Stimulated activated CD8-positive, alpha-beta memory T cell treated with anti-CD3 and anti-CD28 coated beads, Interleukin-12 subunit alpha, Interleukin-12 subunit beta, amount 100 ng/mL, for 1 hour (primary cell): ENCODE results near the gene NT5DC3.
"Not testable (repeated sequence)": the region's sequence is repeated elsewhere in the genome, so short reads cannot be mapped to it uniquely, and the experiment has no call there.

Source experiments
- DNase-seq: peaks from one replicate; pipeline ENCODE4 v3.0.0-alpha.2; 2020; ENCODE audit warnings: low read depth

NT5DC3 gene

DNA sequence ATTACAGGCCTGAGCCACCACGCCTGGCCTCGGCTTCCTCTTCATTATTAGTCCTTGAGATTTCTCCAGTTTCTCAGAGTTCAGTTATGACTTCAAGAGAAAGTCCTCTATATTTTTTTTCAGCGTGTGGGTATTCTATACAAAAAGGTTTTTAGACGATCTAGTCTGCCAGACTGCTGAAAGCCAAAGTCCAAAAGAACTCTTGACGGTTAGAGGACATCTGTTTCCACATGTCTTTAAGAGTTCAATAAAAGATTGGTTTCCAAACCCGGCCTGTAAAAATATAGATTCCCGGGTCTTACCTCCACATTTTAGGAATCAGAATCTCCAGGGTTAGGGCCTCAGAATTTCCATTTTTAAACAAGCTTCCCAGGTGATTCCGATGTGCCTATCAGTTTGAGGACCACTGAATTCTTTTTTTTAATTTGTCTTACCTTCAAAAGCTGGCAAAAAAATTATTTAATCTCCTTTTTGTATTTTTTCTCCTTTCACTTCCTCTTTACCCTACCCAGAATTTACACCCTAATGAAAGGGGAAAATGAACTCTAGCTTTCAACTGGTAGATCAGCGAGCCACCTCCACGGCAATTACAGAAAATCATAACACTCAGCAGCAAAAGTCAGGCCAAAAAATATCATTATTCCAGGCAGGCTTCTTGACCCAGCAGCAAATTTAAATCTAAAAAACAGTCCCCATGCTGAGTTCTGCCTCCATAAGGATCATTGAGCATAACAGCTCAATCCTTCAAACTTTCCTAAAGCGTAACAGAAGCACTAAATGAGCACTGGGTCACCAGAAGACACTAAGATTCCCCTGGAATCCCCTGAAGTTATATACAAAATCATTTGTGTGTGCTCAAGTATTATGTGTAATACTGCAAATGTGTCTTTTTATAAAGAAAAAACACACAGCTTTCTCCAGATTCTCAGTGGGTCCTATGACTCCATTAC, 8.7 kb downstream of the NT5DC3 start:
- DNase-seq, result no peak

DNA sequence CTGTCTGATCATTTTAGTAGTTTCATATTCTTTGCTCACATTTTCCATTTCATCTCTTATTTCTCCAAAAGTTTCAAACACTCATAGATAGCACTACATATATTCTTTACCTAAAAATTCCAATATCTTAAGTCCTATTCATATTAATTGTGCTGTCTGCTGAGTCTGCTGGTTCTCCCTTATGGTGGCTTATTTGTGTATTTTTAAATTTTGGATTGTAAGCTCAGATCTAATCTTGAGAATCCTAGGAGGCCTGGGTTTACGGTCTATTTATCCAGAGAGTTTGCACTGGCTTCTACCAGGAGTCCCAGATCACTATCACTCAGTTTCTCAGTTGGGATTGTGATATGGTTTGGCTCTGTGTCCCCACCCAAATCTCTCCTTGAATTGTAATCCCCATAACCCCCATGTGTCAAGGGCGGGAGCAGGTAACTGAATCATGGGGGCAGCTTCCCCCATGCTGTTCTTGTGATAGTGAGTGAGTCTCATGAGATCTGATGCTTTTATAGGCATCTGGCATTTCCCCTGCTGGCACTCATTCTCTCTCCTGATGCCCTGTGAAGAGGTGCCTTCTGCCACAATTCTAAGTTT, 10.2 kb downstream of the NT5DC3 start:
- no peak for DNase-seq

DNA sequence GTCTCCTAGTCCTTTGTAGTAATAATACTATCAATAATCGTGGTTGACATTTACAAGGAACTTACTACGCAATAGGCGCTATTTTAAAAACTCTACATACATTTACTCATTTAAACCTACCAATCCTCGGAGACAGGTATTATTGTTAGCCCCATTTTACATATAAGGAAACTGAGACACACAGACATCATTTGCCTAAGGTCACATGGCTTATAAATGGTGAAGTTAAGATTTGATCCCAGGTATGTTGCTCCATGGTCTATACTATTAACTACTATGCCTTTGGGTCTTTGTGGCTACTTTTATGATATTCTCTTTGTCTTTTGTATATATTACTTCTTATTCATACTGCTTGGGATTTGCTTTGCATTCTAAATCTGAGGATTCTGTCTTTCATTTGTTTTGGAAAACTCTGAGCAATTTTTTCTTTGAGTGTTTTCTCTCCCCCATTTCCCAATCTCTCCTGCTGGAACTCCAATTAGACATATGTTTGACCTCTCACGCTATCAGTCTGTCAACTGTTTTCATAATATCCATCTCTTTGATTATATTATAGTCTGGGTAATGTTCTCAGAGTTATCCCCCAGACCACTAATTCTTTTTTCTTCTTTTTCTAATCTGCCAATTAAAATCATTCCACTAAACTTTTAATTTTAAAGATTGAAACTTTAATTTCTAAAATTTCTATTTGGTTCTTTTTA, 10.9 kb downstream of the NT5DC3 start:
- DNase-seq, result no peak

DNA sequence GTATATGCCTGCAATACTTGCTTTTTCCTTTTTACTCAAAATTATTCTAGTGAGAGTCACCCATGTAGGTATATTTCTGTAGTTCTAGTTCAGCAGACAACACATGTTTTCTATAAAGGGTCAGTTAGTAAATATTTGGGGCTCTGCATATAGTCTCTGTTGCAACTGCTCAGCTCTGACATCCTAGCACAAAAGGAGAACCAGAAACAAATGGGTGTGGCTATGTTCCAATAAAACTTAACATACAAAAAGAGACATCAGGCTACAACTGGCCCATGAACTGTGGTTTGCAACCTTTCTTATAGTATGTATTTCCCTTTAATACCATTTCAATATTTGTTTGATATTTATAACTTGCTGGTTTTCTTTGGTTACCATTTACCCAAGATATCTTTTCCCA, 11.9 kb downstream of the NT5DC3 start:
- no peak for DNase-seq

DNA sequence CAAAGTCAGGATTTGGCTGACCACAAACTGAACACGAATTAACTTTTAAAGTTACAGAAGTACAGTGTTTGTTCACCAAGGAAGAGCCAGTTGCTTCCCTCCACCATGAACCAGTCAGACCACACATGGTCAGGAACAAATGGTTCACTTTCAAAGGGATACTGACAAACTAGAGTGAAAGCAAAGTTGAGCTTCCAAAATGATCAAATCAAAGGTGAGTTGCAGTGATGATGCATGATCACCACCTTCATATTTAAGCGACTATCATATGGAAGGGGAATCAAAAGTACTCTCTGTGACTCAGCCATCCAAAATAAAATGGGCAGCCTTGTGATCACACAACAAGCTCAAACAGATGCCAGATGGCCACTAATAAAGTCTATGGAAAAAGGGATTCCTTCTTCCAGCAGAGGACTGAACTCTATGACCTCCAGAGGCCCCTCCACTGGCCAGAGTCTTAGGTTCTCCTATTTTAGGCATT, 13.1 kb downstream of the NT5DC3 start:
- DNase-seq, result no peak

DNA sequence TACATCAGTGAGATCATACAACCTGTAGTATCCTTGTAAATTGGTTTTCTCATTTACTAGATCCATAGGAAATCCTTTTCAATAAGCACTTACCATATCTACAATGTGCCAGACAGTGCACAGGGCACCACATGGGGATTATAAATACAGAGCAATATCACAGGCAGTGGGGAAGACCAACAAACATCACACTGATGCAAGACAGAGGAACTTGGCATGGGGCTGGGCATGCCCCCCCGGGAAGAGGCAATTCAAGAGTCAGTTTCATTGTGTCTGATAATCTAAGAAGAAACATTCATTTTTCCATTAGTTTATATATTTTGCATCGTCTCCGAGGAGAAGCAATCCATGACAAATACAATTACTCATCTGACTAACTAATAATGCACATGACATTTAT, 16.2 kb downstream of the NT5DC3 start:
- DNase-seq, result no peak

DNA sequence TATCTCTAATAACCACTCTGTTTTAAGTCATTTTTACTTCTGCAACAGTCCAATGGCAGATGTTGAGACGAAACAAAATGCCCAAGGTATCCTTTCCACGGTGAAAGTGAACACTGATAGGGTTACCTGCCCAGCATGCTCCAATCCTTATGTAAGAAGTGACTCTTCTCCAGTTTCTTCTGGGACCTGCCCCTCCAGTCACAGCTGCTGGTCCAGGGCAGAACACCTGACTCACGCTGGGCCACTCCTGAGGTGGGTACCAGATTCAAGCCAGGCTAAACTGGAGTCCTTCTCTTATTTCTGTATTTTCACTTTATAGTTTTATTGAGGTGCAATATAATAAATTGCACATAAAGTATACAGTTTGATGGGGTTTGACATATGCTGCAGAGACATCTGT, 16.7 kb downstream of the NT5DC3 start:
- no peak for DNase-seq

DNA sequence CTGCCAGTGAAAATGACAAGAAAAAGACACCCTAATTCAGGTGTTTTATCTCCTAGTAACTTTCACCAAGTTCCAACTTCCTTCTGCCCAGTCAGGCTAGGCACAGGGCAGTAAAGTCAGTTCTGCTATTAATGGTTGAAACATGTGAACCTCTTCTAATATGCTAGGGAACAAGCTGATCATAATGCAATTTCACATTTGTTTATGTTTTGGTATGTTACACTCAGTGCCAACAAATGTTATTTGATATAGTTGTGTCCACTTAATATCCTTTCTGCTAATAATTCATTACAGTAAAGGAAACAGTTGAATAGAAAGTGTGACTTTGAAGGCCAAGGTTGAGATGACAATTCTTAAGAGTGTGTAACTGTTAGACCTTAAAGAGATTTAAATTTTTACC, 17.2 kb downstream of the NT5DC3 start:
- no peak for DNase-seq

DNA sequence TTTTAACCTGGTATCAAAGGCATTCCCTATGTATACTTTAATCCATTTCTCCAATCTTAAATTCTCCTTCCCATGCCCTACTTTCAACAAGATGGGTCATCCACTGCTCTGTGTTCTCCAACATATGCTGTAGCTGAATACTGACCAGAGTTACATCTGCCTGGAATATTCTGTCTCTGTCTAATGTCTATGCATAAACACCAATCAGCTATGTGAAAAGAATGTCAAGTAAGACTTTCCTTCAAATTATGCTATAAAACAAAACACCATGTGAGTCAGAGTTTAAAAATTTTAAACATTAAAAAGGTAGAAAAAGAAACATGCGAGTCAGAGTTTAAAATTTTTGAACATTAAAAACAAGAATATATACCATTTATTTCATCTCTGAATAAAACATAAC, 19.3 kb downstream of the NT5DC3 start:
- DNase-seq, result no peak

DNA sequence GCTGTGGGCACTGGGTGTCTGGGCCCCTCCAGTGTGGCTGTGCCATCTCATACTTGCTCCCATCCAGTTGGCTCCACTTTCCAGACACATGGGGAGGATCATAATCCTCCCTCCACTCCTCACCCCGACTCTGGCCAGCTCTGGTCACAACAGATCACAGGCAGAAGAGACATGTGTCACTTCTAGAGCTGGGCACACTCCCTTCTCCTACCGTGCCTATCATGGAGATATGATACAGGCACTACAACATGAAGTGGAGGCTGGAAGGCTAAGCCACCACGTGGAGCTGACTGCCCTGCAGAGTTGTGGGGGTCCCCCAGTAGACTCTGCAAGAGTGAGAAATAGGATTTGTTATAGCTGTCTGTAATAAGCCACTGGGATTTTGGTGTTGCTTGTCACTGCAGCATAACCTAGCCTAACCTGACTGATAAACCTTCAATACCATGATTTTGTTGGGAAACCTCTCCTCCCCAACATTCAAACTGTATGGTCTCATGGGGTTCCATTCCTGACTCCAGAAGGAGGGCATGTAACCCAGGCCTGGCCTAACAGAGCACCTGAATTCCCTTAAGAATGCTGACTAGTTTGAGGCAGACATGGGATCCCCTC, 20.0 kb downstream of the NT5DC3 start:
- no peak for DNase-seq

DNA sequence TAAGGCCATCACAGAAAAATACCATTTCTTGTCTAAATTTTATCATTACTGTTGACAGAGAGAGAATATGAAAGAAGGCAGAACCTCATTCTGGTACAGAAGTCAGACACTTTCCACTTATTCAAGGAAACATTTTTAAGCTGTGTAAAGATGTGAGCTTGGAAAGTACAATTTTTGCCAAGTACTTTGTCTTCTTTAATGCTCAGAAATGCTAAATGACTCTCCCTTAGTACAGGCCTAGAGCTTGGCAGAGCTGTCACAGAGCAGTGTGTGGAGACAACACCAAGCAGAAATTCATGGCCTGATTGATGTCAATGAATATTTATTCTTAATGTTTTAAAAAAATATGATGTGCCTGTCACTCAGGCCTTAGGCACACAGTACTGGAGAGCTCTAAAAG, 20.7 kb downstream of the NT5DC3 start:
- no peak for DNase-seq

DNA sequence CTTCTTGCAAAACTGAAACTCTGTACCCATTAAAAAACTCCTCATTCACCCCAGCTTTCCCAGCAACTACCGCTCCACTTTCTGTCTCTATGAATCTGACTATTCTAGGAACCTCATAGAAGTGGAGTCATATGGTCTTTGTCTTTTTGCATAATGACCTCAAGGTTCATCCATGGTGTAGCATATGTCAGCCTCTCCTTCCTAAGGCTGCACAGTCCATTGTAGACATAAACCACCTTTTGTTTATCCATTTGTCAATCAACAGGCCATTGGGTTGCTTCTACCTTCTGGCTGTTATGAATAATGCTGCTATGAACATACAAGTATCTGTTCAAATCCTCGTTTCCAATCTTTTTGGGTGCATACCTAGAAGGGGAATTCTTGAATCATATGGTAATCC, 21.1 kb downstream of the NT5DC3 start:
- no peak for DNase-seq

DNA sequence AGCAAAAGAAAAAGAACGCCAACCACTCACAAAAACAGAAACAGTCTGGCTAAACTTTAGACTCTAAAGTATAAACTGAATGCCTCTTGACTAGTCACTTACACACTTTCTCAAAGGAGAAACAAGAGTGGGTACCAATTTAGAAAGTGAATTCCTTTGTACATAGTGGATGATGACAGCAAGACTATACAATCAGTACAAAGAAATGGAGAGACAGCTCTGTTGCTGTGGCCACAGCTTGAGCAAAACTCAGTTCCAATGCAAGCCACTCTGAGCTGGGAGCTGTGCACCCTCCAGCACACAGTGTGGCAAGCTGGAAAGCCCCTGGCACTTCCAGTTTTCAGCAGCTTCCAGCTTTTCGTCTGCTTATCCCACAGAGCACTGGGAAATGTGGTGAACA, 21.7 kb downstream of the NT5DC3 start:
- DNase-seq, result no peak

DNA sequence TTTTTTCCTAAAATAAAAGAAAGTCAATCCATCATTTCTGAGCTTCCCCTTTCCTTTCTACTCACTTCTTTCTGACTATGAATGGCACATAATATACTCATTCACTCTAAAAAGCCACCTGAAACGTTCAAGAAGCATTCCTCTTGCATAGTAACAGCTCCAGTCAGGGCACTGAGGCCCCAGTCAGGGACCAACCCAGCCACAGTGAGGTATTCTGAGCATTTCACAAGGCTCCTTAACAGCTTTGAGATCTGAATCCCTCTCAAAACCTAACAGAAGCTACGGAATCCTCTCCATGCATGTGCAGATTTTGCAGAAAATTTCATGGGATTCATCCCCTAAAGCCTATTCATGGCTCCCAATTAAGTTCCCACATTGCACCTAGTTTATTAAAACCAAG, 23.2 kb downstream of the NT5DC3 start:
- DNase-seq, result no peak

DNA sequence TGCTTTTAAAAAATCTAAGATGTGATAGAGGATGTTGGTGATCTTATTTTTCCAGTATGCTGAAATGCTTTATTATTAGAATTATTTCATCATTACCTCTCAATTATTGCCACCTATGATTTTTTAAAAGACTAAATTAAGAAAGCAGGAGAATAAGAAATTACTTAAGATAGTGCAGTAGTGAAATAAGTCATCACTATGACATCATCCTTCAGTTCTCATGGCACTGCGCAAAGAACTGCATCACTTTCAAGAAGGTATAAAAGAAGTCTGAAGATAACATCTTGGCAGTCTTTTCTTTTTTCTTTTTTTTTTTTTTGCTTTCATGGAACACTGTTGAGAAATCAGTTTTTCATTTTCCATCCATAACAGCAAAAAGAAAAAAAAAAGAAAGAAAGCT, 24.4 kb downstream of the NT5DC3 start:
- DNase-seq, result no peak

DNA sequence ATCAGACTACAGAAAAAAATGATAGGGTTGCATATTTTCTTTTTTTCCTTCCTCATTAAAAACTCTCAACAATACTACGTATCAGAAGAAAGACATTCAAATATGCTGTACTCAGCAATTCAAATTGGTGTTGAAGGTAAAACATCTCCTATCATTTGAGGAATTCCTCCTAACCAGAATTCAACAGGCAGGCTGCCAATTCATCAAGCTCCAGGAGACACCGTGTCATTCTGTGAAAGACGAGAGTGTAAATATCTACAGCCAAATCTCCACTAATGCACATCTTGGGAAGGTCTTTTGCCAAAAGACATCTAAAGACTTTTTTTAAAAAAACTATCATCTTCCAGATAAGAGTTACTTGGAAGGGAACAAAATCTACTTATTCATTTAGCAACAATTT, 26.6 kb downstream of the NT5DC3 start:
- DNase-seq, result no peak

DNA sequence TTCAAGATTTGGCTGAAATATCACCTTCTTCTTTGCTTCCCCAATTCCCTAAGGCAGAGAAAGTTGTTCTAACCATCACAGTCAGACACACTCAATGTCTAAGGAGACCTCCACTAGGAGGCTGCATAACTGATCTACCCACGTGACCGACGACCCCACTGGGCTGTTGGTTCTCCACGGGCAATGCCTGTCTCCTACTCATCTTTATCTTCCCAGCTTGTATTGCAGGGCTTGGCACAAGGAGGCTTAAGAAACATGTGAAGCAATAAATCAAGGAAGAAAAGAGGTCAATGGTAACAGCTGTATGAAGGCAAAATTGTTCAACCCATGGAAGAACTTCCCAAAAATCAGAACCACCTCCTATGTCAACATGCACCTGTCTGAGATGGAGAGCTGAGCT, 27.1 kb downstream of the NT5DC3 start:
- no peak for DNase-seq

DNA sequence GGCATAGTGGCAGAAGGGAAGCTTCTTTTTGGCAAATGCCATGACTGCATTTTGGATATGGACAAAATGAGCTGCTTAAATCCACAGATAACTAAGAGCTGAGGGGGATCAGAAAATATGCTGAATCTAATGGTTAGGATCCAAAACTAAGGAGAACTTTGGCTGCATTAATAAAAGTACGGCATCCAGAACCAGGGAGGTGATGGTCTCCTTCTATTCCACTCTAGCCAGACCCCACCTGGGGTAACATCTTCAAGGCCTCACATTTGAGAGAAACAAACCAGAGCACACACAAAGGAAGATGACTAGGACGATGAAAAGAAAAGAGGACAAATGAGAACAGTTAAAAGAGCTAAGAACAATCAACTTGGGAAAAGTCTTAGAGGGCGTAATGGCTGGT, 27.6 kb downstream of the NT5DC3 start:
- DNase-seq, result no peak

DNA sequence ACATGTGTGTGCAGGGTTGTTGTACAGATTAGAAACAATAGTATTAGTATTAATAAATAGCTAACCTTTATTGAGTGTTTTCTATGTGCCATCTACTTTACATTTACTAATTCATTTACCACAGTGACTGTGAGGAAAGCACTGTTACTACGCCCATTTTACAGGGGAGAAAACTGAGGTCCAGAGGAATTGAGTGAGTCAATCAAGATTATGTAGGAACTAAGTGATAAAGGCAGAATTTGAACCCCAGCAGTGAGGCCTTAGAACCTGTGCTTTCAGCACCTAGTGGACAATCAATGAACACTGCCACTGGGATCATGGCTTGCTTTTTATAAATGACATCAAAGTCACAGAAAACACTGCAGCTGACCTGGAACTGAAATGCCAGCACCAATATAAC, 28.2 kb downstream of the NT5DC3 start:
- DNase-seq, result no peak

DNA sequence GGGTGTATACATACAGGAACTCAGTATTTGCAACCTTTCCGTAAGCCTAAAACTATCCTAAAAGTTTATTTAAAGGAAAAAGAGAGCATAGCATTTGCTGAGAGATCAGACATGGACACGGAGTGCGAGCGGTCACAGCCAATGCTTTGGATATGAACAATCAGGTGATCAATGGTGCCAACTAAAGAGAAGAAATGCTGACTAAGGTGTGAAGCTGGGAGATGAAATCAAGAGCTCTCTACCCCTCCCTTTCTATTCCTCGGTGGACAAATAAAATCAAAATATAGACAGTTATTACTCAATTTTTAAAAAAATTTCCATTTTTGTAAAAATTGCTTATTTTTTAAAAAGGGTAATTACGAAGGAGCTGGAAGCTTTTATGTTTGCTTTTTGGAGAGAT, 29.2 kb downstream of the NT5DC3 start:
- DNase-seq, result no peak

DNA sequence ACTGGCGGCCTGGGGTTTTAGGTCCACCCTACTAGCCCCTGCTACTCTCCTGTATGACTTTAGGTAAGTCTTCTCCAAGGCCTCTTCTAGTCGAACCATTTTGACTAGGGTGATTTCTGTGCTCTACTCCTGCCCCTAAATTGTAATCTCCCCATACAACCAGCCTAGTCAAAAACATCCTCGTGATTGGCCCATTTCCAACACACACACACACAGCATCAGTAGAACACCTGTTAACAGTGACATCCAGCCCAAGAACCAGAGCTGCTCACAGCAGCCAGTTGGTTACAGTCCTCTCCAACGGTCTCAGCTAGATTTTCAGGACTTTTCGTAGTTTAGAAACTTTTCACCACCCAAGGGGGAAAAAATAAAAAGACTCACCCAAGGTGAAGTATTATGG, 30.9 kb downstream of the NT5DC3 start:
- no peak for DNase-seq

DNA sequence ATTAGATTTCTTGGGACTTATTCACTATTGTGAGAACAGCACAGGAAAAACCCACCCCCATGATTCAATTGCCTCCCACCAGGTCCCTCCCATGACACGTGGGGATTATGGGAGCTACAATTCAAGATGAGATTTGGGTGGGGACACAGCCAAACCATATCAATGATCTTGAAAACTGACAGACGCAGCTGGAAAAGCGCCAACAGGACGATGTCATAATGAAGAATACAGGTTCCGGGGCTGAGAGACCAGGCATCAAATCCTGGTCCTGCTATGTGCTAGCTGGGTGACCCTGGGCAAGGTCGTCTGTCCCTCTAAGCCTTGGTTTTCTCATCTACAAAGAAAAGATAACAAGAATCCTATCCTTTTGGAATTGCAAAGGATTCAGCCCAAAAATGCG, 31.4 kb downstream of the NT5DC3 start:
- not testable (repeated sequence) for DNase-seq

DNA sequence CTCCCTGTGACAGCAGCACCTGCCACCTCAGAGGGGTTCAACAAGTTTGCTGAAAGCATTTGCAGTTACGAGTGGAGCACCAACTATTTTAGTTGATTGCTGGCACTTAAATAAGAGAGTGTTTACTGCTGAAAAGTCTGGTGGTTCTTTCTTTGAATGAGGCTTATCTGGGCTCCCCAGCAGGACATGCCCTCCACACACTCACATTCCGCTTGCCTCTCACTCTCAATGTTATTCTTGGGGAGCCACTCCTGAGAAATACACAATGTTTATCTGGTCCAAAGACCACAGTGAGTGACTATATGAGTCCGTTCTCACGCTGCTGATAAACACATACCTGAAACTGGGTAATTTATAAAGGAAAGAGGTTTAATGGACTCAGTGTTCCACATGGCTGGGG, 31.9 kb downstream of the NT5DC3 start:
- DNase-seq, result no peak
